IMR-90 (cell line): ENCODE measurements around the gene ATP2B2. TPM values are rescaled to one million over a fixed set of nuclear protein-coding genes. Genes with fewer than 3 reads are reported as not detected.
A peak's percentile ranks its signal among the peaks of the same experiment; 100 is the strongest.

Source experiments
- ATAC-seq: fragments of 200-7000 bp; cut with Tn5 transposase; 2 replicates; pipeline ENCODE4 v1.9.1; 2020; ENCODE audit warnings: low read depth, mild to moderate bottlenecking, moderate library complexity
- BruUV-seq: library from RNA; stranded (reverse); fragments of 400-500 nt; replicated peaks from 2 replicates; lab custom pipeline; 2021; lab: Mats Ljungman, UMichigan
- CTCF ChIA-PET: fragments of 300-600 bp; formaldehyde crosslinking; extraction: SDS; loops from one replicate; lab custom pipeline; 2021; ENCODE audit warnings: antibody characterized with exemption; lab: Yijun Ruan, JAX
- POLR2A ChIA-PET: fragments of 300-600 bp; sonication (Branson Sonifier 250); formaldehyde crosslinking; loops from one replicate; lab custom pipeline; 2022; ENCODE audit warnings: antibody characterized with exemption; ENCODE audit not compliant: unreplicated experiment; lab: Charles Lee
- DNase-seq: peaks from one replicate; pipeline ENCODE4 v3.0.0; 2013
- H2AFZ ChIP-seq: replicated peaks from 2 replicates; pipeline ENCODE3; 2013; ENCODE audit warnings: low read length, mild to moderate bottlenecking; ENCODE audit not compliant: poor library complexity
- H2AK5ac ChIP-seq: 2 replicates; pipeline ENCODE4 v1.6.1; 2013; ENCODE audit warnings: low read depth, low read length, inconsistent platforms
- H2AK9ac ChIP-seq: replicated peaks from 2 replicates; pipeline ENCODE3; 2013; ENCODE audit warnings: mild to moderate bottlenecking, low read depth, low read length, moderate library complexity; ENCODE audit not compliant: poor library complexity
- H2BK120ac ChIP-seq: 2 replicates; pipeline ENCODE4 v1.6.1; 2013; ENCODE audit warnings: low read depth, low read length, inconsistent platforms
- H2BK15ac ChIP-seq: 3 replicates; pipeline ENCODE4 v1.6.1; 2013; ENCODE audit warnings: low read depth, low read length, inconsistent platforms
- H2BK20ac ChIP-seq: 2 replicates; pipeline ENCODE4 v1.6.1; 2013; ENCODE audit warnings: low read depth, mild to moderate bottlenecking, inconsistent platforms, low read length, moderate library complexity
- H2BK5ac ChIP-seq: 2 replicates; pipeline ENCODE4 v1.6.1; 2013; ENCODE audit warnings: mild to moderate bottlenecking, low read depth, low read length, inconsistent platforms; ENCODE audit not compliant: poor library complexity, severe bottlenecking
- H3K14ac ChIP-seq: replicated peaks from 2 replicates; pipeline ENCODE4 v1.6.1; 2013; ENCODE audit warnings: low read depth, low read length, inconsistent platforms
- H3K18ac ChIP-seq: 2 replicates; pipeline ENCODE4 v1.6.1; 2013; ENCODE audit warnings: low read depth, low read length, control low read depth
- H3K23ac ChIP-seq: 2 replicates; pipeline ENCODE4 v1.6.1; 2013; ENCODE audit warnings: low read depth, low read length, inconsistent platforms
- H3K27ac ChIP-seq: 2 replicates; pipeline ENCODE4 v1.5.1; 2013; ENCODE audit warnings: mild to moderate bottlenecking, control low read depth, low read length; ENCODE audit not compliant: insufficient read depth
- H3K27me3 ChIP-seq: 2 replicates; pipeline ENCODE4 v1.6.1; 2013; ENCODE audit warnings: low read length; ENCODE audit not compliant: control insufficient read depth, insufficient read depth
- H3K36me3 ChIP-seq: 2 replicates; pipeline ENCODE4 v1.6.1; 2013; ENCODE audit warnings: low read length, mixed read lengths; ENCODE audit not compliant: control insufficient read depth, insufficient read depth
- H3K4ac ChIP-seq: 2 replicates; pipeline ENCODE4 v1.6.1; 2013; ENCODE audit warnings: low read depth, low read length, inconsistent platforms
- H3K4me1 ChIP-seq: 2 replicates; pipeline ENCODE4 v1.6.1; 2013; ENCODE audit warnings: low read length, mixed read lengths; ENCODE audit not compliant: control insufficient read depth, insufficient read depth
- H3K4me2 ChIP-seq: 2 replicates; pipeline ENCODE4 v1.6.1; 2013; ENCODE audit warnings: low read depth, mild to moderate bottlenecking, control low read depth, low read length, moderate library complexity
- H3K4me3 ChIP-seq: 2 replicates; pipeline ENCODE4 v1.5.1; 2013; ENCODE audit warnings: low read depth, mild to moderate bottlenecking, control low read depth, low read length, moderate library complexity; ENCODE audit not compliant: insufficient read depth
- H3K56ac ChIP-seq: 2 replicates; pipeline ENCODE4 v1.6.1; 2013; ENCODE audit warnings: low read length, inconsistent platforms; ENCODE audit not compliant: insufficient read depth; ENCODE audit errors: extremely low read depth
- H3K79me1 ChIP-seq, 2 experiments: 2 replicates each; pipeline ENCODE4 v1.6.1; 2013; ENCODE audit warnings: low read length in 2 of 2, inconsistent platforms in 1 of 2, low read depth in 1 of 2
- H3K9ac ChIP-seq: 2 replicates; pipeline ENCODE4 v1.6.1; 2013; ENCODE audit warnings: low read depth, low read length, control low read depth
- H3K9me1 ChIP-seq: 2 replicates; pipeline ENCODE4 v1.6.1; 2013; ENCODE audit warnings: low read length, inconsistent platforms; ENCODE audit not compliant: insufficient read depth
- H3K9me3 ChIP-seq: 2 replicates; pipeline ENCODE4 v1.6.1; 2013; ENCODE audit warnings: low read length; ENCODE audit not compliant: control insufficient read depth, insufficient read depth
- H4K20me1 ChIP-seq: 2 replicates; pipeline ENCODE4 v1.6.1; 2013; ENCODE audit warnings: low read length, inconsistent platforms; ENCODE audit not compliant: insufficient read depth
- H4K5ac ChIP-seq: 2 replicates; pipeline ENCODE4 v1.6.1; 2013; ENCODE audit warnings: mild to moderate bottlenecking, low read depth, low read length, control low read depth
- H4K8ac ChIP-seq, 2 experiments: 2 replicates each; pipeline ENCODE4 v1.6.1; 2013; ENCODE audit warnings: low read depth in 2 of 2, low read length in 2 of 2, control low read depth in 1 of 2, inconsistent platforms in 1 of 2
- H4K91ac ChIP-seq: 2 replicates; pipeline ENCODE4 v1.6.1; 2013; ENCODE audit warnings: low read depth, low read length, inconsistent platforms; ENCODE audit not compliant: insufficient read depth
- CEBPB ChIP-seq: IDR thresholded peaks from 2 replicates; pipeline ENCODE4 v1.6.1; 2012; ENCODE audit warnings: low read depth, low read length, improper control_type of control experiment
- FOS ChIP-seq: fragments of 150-350 bp; IDR thresholded peaks from 2 replicates; pipeline ENCODE4 v1.6.1; 2016; ENCODE audit warnings: low read depth, low read length
- MAFK ChIP-seq: IDR thresholded peaks from 2 replicates; pipeline ENCODE4 v1.6.1; 2012; ENCODE audit warnings: low read depth, low read length, improper control_type of control experiment
- USF2 ChIP-seq: fragments of 150-350 bp; IDR thresholded peaks from 2 replicates; pipeline ENCODE4 v1.6.1; 2017; ENCODE audit warnings: mild to moderate bottlenecking, antibody characterized with exemption, low read length, low read depth
- WGBS, 2 experiments: methylation state at CpG; one replicate each; pipeline versions ENCODE4 v1.1.5 to v1.1.7; 2013; ENCODE audit warnings: missing lambda C conversion rate in 2 of 2; ENCODE audit not compliant: insufficient read length in 1 of 2; ENCODE audit errors: extremely low coverage in 2 of 2; 5-methylcytosine and 5-hydroxymethylcytosine counted together
- dilution Hi-C: fragments of 300-500 bp; cut with HindIII; formaldehyde crosslinking; loops from one replicate; pipeline ENCODE4 v1.14.3; 2018; ENCODE audit warnings: low sequenced_read_pairs; ENCODE audit not compliant: unreplicated experiment
- in situ Hi-C: fragments of 300-500 bp; cut with MboI; formaldehyde crosslinking; loops from 3 replicates; pipeline ENCODE4 v1.14.3; 2019; ENCODE audit warnings: low sequenced_read_pairs, inconsistent platforms, mixed read lengths
- intact Hi-C: fragments of 100-400 bp; cut with micrococcal nuclease; formaldehyde crosslinking; loops from 2 replicates; pipeline ENCODE4 v1.10.0; 2022
- polyA plus RNA-seq, 3 experiments: library from polyadenylated mRNA; depleted of rRNA; stranded (reverse); fragments of >200 nt; gene quantifications; 2 replicates each; pipeline ENCODE4 v1.2.3, GENCODE V29; 2012; ENCODE audit warnings: low replicate concordance in 1 of 3
- total RNA-seq: library from RNA; depleted of rRNA; stranded (reverse); fragments of >200 nt; gene quantifications from 2 replicates; pipeline ENCODE4 v1.2.3, GENCODE V29; 2012

ATP2B2 gene
- total and polyA plus RNA-seq, 2 of the 4 experiments (the other 2 are of a cell fraction) = under 0.01 to 0.02 TPM

DNA sequence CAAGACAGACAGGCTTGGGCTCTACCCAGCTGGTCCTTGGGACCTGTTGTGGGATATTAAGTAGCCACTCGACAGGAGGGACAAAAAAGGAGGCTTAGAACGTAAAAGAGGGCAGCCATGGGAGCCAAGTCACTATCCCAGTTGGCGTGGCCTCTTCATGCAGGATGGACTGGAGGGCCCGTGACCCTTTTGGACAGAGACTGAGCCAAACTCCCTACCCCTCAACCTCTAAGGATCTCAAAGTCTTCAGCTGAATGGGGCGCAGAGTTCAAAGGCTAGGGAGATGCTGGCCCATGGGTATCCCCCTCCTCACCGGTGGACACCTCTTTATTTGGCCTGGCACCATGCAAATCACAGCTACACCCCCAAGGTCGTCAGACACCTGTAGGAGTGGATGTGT, 126.6 kb downstream of the ATP2B2 start:
- WGBS, 2 experiments = 100% methylated on average over 1 of the region's 7 CpGs; no CpG with 5 or more reads in 1 of the 2 experiments
- dilution Hi-C loops = no loop called here

More for the DNA sequence above, 126.6 kb downstream of the ATP2B2 start:
- no peak for ATAC-seq
- intact Hi-C loops (no loop called here), in situ Hi-C loops (no loop called here)
- H3K9me3 ChIP-seq = no peaks in the 10 kb centered on the region
- peaks cover 2% of the 10 kb centered on the region for H3K9me1 ChIP-seq
- H3K36me3 ChIP-seq = no peaks in the 10 kb centered on the region
- H3K4me2 ChIP-seq = no peak overlapping the region
- no peak overlapping the region for H4K8ac ChIP-seq
- H2AFZ ChIP-seq = peak overlapping the region; percentile 27
- no peaks in the 10 kb centered on the region for H3K79me1 ChIP-seq
- H3K23ac ChIP-seq = no peak overlapping the region
- no peak overlapping the region for H2BK20ac ChIP-seq
- H2BK5ac ChIP-seq = no peak overlapping the region
- H3K27me3 ChIP-seq = peaks cover 32% of the 10 kb centered on the region
- CTCF ChIA-PET = no interaction called here
- no peak overlapping the region for H2BK15ac ChIP-seq
- POLR2A ChIA-PET = no interaction called here
- H3K9ac ChIP-seq = no peak overlapping the region
- H2AK9ac ChIP-seq = no peak overlapping the region
- H4K91ac ChIP-seq = no peak overlapping the region
- no peak overlapping the region for H3K14ac ChIP-seq
- H4K5ac ChIP-seq = no peak overlapping the region
- DNase-seq = no peak
- no peak overlapping the region for H2BK120ac ChIP-seq
- peaks cover 3% of the 10 kb centered on the region; the same call in 1 of the 2 replicates for H3K4me1 ChIP-seq
- H3K18ac ChIP-seq = no peak overlapping the region
- no peak overlapping the region for H3K4me3 ChIP-seq
- TF ChIP-seq FOS (no peak), MAFK (no peak), USF2 (no peak), CEBPB (no peak)
- no TSS peak for BruUV-seq
- no peak overlapping the region for H3K56ac ChIP-seq
- H2AK5ac ChIP-seq = no peak overlapping the region
- no peak overlapping the region for H3K4ac ChIP-seq
- no peak overlapping the region for H3K27ac ChIP-seq
- no peaks in the 10 kb centered on the region for H4K20me1 ChIP-seq
